Breast epithelium (tissue), 4 donors: ENCODE data around the gene MBD3. TPM values are rescaled to one million over a fixed set of nuclear protein-coding genes. Genes with fewer than 3 reads are reported as not detected.
A peak's percentile ranks its signal among the peaks of the same experiment; 100 is the strongest.

Experiments used
- DNase-seq, 2 donors: peaks; one replicate each; pipeline ENCODE4 v3.0.0-alpha.2; 2019; ENCODE audit warnings: low spot score in 2 of 2
- H3K27ac ChIP-seq, 2 donors: fragments of 200-600 bp; sonication (generic) in 1 of 2; one replicate each; pipeline ENCODE4 v1.5.1; 2016 to 2019; ENCODE audit warnings: mild to moderate bottlenecking in 1 of 2
- H3K27me3 ChIP-seq, 2 donors: fragments of 200-600 bp; sonication (generic) in 1 of 2; one replicate each; pipeline versions ENCODE4 v1.5.1 to v1.6.0; 2017 to 2019; ENCODE audit warnings: control low read depth in 1 of 2, mild to moderate bottlenecking in 1 of 2
- H3K36me3 ChIP-seq: fragments of 200-600 bp; one replicate; pipeline ENCODE4 v1.5.1; 2019
- H3K4me1 ChIP-seq, 2 donors: fragments of 200-600 bp; sonication (generic); one replicate each; pipeline ENCODE4 v1.5.1; 2016 to 2019; ENCODE audit warnings: control low read depth in 1 of 2
- H3K4me3 ChIP-seq, 3 donors: fragments of 200-600 bp; sonication (generic); 1 replicate in 2 of 3; 2 replicates in 1 of 3; pipeline ENCODE4 v1.5.1; 2016 to 2019; ENCODE audit warnings: mild to moderate bottlenecking in 3 of 3, moderate library complexity in 2 of 3
- H3K9me3 ChIP-seq, 2 donors: fragments of 200-600 bp; sonication (generic) in 1 of 2; one replicate each; pipeline ENCODE4 v1.5.1; 2016 to 2019; ENCODE audit warnings: control low read depth in 1 of 2
- POLR2A ChIP-seq: fragments of 450-650 bp; IDR thresholded peaks from one replicate; pipeline ENCODE4 v1.6.1; 2016; ENCODE audit warnings: antibody characterized with exemption, mild to moderate bottlenecking, moderate library complexity
- POLR2AphosphoS5 ChIP-seq, 3 donors: sonication (generic); formaldehyde crosslinking; IDR thresholded peaks; one replicate each; pipeline ENCODE4 v1.6.1; 2017; ENCODE audit warnings: antibody characterized with exemption in 3 of 3
- intact Hi-C: fragments of 100-400 bp; cut with DNase I; formaldehyde crosslinking; loops from one replicate; pipeline ENCODE4 v1.15.1; 2023; ENCODE audit warnings: low total_unique reads
- total RNA-seq, 3 donors: library from RNA; depleted of rRNA; stranded (reverse); fragments of >200 nt; gene quantifications; one replicate each; pipeline ENCODE4 v1.1.0, GENCODE V29; 2016
- TF ChIP-seq, protein P1 (sequence below), 3 donors: fragments of 450-650 bp; IDR thresholded peaks; one replicate each; pipeline ENCODE4 v1.5.1; 2016 to 2017; ENCODE audit warnings: antibody characterized with exemption in 3 of 3, mild to moderate bottlenecking in 3 of 3, moderate library complexity in 3 of 3

The MBD3 gene
- total RNA-seq, 3 donors from 2014 or later, result 51.8 to 71.3 (median 70.8) TPM

DNA sequence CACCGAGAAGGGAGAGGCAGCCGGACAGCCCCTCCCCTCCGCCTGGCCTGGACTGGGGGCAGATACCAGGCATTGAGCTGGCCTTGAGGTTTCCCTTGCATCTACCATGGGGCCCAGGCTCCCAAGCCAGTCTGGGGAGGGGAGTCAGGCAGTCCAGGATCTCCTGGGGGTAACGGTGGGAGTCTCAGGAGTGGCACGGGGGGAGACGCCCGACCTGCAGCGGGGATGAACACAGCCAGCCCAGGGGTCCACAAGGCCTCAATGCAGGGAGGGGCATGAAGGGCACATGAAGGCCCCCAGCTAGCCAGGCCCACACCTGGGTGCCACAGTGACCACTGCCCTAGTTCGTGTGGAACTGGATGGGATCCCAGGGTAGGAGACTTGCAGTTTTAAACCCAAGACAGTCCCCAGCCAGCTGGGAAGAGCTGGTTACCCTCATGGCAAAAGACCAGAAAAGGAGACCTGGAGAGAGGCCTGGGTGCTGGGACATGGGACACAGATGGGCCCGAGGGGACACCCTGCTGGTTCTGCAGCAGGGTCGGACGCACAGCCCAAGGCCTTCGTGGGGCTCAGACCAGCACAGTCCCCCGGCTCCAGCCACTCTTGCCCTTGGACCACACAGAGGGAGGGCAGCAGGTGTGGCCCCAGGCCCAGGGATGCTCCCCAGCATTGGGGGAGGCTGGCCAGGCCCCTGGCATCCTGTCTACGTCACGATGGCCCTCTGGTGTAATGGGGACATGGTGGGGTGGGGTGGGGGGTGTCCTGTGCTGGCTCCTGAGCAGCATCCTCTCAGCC, 17.2 kb upstream of the MBD3 start:
- H3K4me1 ChIP-seq, result peaks cover 0 to 5% of the 10 kb centered on the region in 2 donors
- no peak overlapping the region for H3K4me3 ChIP-seq
- no peak overlapping the region for H3K27ac ChIP-seq
- intact Hi-C loops, result no loop called here
- H3K9me3 ChIP-seq, result no peaks in the 10 kb centered on the region
- peaks cover 3% of the 10 kb centered on the region for H3K36me3 ChIP-seq
- TF ChIP-seq, protein P1, sequence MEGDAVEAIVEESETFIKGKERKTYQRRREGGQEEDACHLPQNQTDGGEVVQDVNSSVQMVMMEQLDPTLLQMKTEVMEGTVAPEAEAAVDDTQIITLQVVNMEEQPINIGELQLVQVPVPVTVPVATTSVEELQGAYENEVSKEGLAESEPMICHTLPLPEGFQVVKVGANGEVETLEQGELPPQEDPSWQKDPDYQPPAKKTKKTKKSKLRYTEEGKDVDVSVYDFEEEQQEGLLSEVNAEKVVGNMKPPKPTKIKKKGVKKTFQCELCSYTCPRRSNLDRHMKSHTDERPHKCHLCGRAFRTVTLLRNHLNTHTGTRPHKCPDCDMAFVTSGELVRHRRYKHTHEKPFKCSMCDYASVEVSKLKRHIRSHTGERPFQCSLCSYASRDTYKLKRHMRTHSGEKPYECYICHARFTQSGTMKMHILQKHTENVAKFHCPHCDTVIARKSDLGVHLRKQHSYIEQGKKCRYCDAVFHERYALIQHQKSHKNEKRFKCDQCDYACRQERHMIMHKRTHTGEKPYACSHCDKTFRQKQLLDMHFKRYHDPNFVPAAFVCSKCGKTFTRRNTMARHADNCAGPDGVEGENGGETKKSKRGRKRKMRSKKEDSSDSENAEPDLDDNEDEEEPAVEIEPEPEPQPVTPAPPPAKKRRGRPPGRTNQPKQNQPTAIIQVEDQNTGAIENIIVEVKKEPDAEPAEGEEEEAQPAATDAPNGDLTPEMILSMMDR (IDR thresholded peaks at IDR 0.05), result no peak
- TF ChIP-seq POLR2A (no peak), POLR2AphosphoS5 (IDR thresholded peaks at IDR 0.05) (no peak)
- H3K27me3 ChIP-seq, result no peaks in the 10 kb centered on the region
- DNase-seq, result no peak

GRCh38 chr19:1609103-1609396, 16.4 kb upstream of the MBD3 start:
- H3K4me3 ChIP-seq, result no peak overlapping the region

GRCh38 chr19:1608359-1609102, 15.9 kb upstream of the MBD3 start:
- H3K27ac ChIP-seq, result no peak overlapping the region
- TF ChIP-seq, protein P1 (IDR thresholded peaks at IDR 0.05), result no peak
- TF ChIP-seq POLR2A (no peak), POLR2AphosphoS5 (IDR thresholded peaks at IDR 0.05) (no peak)
- no peaks in the 10 kb centered on the region for H3K27me3 ChIP-seq
- no peak for DNase-seq
- peaks cover 0 to 15% of the 10 kb centered on the region in 2 donors for H3K4me1 ChIP-seq
- H3K36me3 ChIP-seq, result no peaks in the 10 kb centered on the region
- H3K9me3 ChIP-seq, result no peaks in the 10 kb centered on the region
- intact Hi-C loops, result no loop called here
- H3K4me3 ChIP-seq, result no peak overlapping the region

More at GRCh38 chr19:1609103-1609396, 16.4 kb upstream of the MBD3 start:
- TF ChIP-seq, protein P1 (IDR thresholded peaks at IDR 0.05), result no peak
- TF ChIP-seq POLR2AphosphoS5 (IDR thresholded peaks at IDR 0.05), result no peak
- no peak for TF ChIP-seq POLR2A
- no peaks in the 10 kb centered on the region for H3K27me3 ChIP-seq
- H3K36me3 ChIP-seq, result no peaks in the 10 kb centered on the region
- H3K9me3 ChIP-seq, result no peaks in the 10 kb centered on the region
- no peak overlapping the region for H3K27ac ChIP-seq
- DNase-seq, result no peak
- H3K4me1 ChIP-seq, result peaks cover 0 to 10% of the 10 kb centered on the region in 2 donors
- intact Hi-C loops, result no loop called here

GRCh38 chr19:1606138-1606651, 13.5 kb upstream of the MBD3 start:
- TF ChIP-seq POLR2A (no peak), POLR2AphosphoS5 (IDR thresholded peaks at IDR 0.05) (no peak)
- TF ChIP-seq, protein P1 (IDR thresholded peaks at IDR 0.05), result no peak
- peaks cover 0 to 17% of the 10 kb centered on the region in 2 donors for H3K4me1 ChIP-seq
- intact Hi-C loops, result no loop called here
- H3K9me3 ChIP-seq, result no peaks in the 10 kb centered on the region
- H3K27me3 ChIP-seq, result no peaks in the 10 kb centered on the region
- H3K27ac ChIP-seq, result peak overlapping the region; percentile 89 to 91
- H3K36me3 ChIP-seq, result no peaks in the 10 kb centered on the region
- H3K4me3 ChIP-seq, result peak overlapping the region; percentile 84 to 96 (median 92)
- no peak for DNase-seq
